GM12892 (cell line): ENCODE results near the gene CELA2A.

Experiments used
- POLR2A ChIP-seq: IDR thresholded peaks from 2 replicates; pipeline ENCODE4 v1.6.1; 2011; ENCODE audit warnings: low read depth, low read length, control low read depth
- POLR2AphosphoS5 ChIP-seq: IDR thresholded peaks from 2 replicates; pipeline ENCODE4 v1.6.1; 2011; ENCODE audit warnings: low read depth, low read length, control low read depth

DNA sequence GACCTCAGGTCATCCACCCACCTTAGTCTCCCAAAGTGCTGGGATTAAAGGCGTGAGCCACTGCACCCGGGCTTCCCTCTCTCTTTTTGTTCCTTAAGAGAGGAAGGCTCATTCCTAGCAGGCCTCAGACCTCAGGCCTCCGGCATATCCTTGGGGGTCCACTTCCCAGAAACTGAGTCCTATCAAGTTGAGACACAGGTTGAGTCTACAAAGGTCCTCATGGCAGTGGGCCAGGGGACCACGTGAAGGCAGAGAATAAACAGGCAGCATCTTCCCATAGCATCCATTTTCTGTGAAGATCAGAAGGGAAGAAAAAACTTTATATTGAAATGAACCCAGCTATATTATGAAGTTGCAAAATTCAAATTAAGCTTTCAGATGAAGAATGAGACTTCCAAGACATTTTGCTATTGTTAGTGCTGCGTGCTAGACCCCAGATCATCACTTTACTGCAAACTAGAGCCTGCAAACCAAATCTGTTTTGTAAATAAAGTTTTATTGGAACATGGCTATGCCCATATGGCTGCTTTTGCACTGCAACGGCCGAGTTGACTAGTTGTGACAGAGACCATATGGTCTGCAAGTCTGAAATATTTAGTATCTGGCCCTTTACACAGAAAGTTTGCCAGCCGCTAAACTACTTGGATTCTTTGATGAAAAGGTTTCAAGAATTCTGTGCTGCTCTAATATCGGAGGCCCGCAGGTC, 3.5 kb upstream of the CELA2A start:
- TF ChIP-seq POLR2A (no peak), POLR2AphosphoS5 (no peak)
